Vagina (tissue), 2 donors: ENCODE data around the gene ZMIZ1. TPM values are rescaled to one million over a fixed set of nuclear protein-coding genes. Genes with fewer than 3 reads are reported as not detected.

Experiments
- DNase-seq, 2 donors: peaks; one replicate each; pipeline ENCODE4 v3.0.0-alpha.2; 2017; ENCODE audit errors: extremely low spot score in 2 of 2
- H3K27ac ChIP-seq: fragments of 200-600 bp; sonication (generic); one replicate; pipeline ENCODE4 v1.5.1; 2019
- H3K27me3 ChIP-seq: fragments of 200-600 bp; sonication (generic); one replicate; pipeline ENCODE4 v1.5.1; 2019
- H3K36me3 ChIP-seq, 2 donors: fragments of 200-600 bp; sonication (generic); one replicate each; pipeline ENCODE4 v1.5.1; 2017 to 2019
- H3K4me1 ChIP-seq: fragments of 200-600 bp; sonication (generic); one replicate; pipeline ENCODE4 v1.5.1; 2019
- H3K4me3 ChIP-seq, 2 donors: fragments of 200-600 bp; sonication (generic); 1 replicate in 1 of 2; 2 replicates in 1 of 2; pipeline ENCODE4 v1.5.1; 2016 to 2019
- H3K9me3 ChIP-seq: fragments of 200-600 bp; sonication (generic); one replicate; pipeline ENCODE4 v1.5.1; 2019
- CTCF ChIP-seq, 3 experiments: fragments of 450-650 bp in 2 of 3; fragments of 200-600 bp in 1 of 3; sonication (generic) in 1 of 3; IDR thresholded peaks; one replicate each; pipeline ENCODE4 v1.5.1; 2017 to 2019; ENCODE audit warnings: antibody characterized with exemption in 3 of 3, mild to moderate bottlenecking in 2 of 3, moderate library complexity in 2 of 3
- POLR2A ChIP-seq, 2 donors: fragments of 450-650 bp; IDR thresholded peaks; one replicate each; pipeline ENCODE4 v1.6.1; 2017; ENCODE audit warnings: antibody characterized with exemption in 2 of 2, mild to moderate bottlenecking in 2 of 2, moderate library complexity in 2 of 2
- POLR2AphosphoS5 ChIP-seq, 2 donors: sonication (generic); formaldehyde crosslinking; IDR thresholded peaks; one replicate each; pipeline ENCODE4 v1.9.0; 2017; ENCODE audit warnings: antibody characterized with exemption in 2 of 2, mild to moderate bottlenecking in 2 of 2, low read depth in 1 of 2; ENCODE audit not compliant: insufficient read depth in 1 of 2
- intact Hi-C: fragments of 100-400 bp; cut with DNase I; formaldehyde crosslinking; loops from one replicate; pipeline ENCODE4 v1.15.1; 2023
- total RNA-seq: library from RNA; depleted of rRNA; stranded (reverse); fragments of >200 nt; gene quantifications from one replicate; pipeline ENCODE4 v1.2.3, GENCODE V29; 2016

ZMIZ1 gene
- total RNA-seq, 1 donor from 2014 or later: 61.4 TPM

GRCh38 chr10:79021948-79022499, 46.7 kb upstream of the ZMIZ1 start:
- TF ChIP-seq POLR2A (IDR thresholded peaks at IDR 0.05) (no peak), POLR2AphosphoS5 (IDR thresholded peaks at IDR 0.05; ENCODE audit: insufficient read depth in 1 of 2, low read depth in 1 of 2) (no peak), CTCF (IDR thresholded peaks at IDR 0.05) (no peak)
- intact Hi-C loops: no loop called here
- H3K36me3 ChIP-seq: no peaks in the 10 kb centered on the region
- no peak overlapping the region for H3K27ac ChIP-seq
- no peak for DNase-seq
- H3K4me1 ChIP-seq: peaks cover 27% of the 10 kb centered on the region
- no peaks in the 10 kb centered on the region for H3K9me3 ChIP-seq
- H3K4me3 ChIP-seq: no peak overlapping the region
- no peaks in the 10 kb centered on the region for H3K27me3 ChIP-seq

DNA sequence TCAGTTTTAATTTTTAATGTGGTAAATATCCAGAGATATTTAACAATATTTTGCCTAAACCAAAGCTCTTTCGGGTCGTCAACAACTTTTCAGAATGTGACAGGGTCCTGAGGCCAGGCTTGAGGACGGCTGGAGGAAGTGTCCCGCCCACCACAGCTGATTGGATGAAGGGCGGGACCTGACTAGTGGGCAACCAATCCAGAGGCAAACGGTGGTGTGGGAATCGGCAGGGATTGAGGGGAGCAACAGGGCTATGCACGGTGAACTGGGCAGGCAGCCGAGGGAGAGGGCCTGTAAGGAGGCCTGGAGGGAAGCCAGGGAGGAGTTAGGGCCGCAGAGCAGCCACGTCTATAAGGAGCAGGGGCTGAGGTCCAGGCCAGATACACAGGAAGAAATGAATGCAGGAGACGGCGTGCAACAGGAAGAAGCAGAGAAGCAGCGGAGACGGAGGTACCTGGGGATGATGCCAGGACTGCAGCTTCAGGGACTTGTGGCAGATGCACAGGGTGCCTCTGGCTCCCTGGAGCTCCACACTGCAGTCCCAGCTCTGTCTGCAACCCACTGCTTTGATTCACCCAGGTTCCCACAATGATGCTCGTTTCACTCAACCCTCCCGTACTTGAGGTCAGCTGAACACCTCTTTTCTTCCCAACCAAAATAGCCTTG, 46.1 kb upstream of the ZMIZ1 start:
- no peaks in the 10 kb centered on the region for H3K9me3 ChIP-seq
- no peak overlapping the region for H3K4me3 ChIP-seq
- intact Hi-C loops: no loop called here
- no peaks in the 10 kb centered on the region for H3K27me3 ChIP-seq
- peaks cover 27% of the 10 kb centered on the region for H3K4me1 ChIP-seq
- DNase-seq: no peak
- no peak for TF ChIP-seq POLR2AphosphoS5 (IDR thresholded peaks at IDR 0.05; ENCODE audit: insufficient read depth in 1 of 2, low read depth in 1 of 2)
- TF ChIP-seq CTCF (IDR thresholded peaks at IDR 0.05): no peak
- no peak for TF ChIP-seq POLR2A (IDR thresholded peaks at IDR 0.05)
- H3K27ac ChIP-seq: no peak overlapping the region
- no peaks in the 10 kb centered on the region for H3K36me3 ChIP-seq

DNA sequence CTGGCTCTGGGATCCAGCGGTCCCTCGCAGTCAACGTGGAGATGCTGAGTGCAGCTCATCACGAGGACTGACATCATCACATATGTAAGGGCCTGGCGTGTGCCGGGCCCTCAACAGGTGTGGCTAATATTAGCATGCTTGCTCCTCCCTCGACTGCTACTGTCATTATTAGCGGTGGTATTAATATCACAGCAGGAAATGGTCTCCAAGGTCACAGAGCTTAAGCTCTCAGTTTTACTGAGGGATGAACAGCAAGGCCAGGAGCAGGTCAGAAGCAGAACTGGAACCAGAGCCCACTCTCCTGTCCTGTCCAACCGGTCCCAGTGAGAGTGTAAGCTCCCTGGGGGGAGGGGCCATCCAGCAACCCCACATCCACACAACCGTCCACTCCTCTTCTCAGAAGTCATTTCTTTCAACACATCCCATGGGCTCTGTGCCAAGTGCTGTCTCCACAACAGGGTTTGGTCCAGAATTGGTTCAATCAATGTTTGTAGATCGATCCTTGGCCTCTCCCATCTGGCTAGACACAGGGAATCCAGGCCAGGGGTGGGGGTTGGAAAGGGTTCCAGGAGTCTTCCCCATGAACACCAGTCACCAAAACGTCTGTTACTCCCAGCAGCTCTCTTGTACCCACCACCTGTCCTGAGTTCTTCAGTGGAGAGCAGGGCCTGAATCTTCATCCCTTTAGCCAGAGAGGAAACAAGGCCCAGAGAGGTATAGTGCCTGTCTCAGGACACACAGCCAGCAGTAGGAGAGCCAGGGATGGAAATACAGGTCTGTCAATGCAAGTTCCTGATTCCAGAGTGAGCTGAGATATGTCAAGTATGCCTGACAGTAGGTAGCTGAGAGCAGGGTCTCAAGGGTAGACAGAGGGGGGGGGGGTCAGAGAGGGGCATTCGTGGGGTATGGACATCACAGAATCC, 45.3 kb upstream of the ZMIZ1 start:
- intact Hi-C loops: no loop called here

DNA sequence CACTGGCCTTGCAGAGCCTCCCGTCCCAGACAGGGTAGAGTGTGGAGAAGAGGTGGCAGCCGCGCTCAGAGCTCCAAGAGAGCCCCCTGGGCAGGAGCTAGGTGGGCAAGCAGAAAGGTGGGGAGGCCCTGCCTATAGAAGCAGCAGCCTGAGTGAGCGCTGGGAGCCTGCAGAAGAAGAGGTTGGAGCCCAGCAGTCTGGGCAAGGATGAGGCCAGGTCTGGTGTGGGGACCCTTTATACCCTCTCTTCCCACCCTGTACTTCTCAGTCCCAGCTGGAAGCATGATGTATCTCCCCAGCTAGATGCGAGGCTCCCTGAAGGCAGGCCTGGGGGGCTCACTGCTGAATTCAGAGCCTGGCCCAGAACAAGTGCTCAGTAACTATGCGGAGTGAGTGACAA, 44.5 kb upstream of the ZMIZ1 start:
- Histone ChIP-seq H3K9me3 (no peaks in the 10 kb centered on the region), H3K4me1 (peaks cover 15% of the 10 kb centered on the region), H3K36me3 (no peaks in the 10 kb centered on the region), H3K27me3 (no peaks in the 10 kb centered on the region), H3K27ac (no peak overlapping the region), H3K4me3 (no peak overlapping the region)
- TF ChIP-seq POLR2AphosphoS5 (IDR thresholded peaks at IDR 0.05; ENCODE audit: insufficient read depth in 1 of 2, low read depth in 1 of 2) (no peak), CTCF (IDR thresholded peaks at IDR 0.05) (no peak), POLR2A (IDR thresholded peaks at IDR 0.05) (no peak)
- intact Hi-C loops: no loop called here
- no peak for DNase-seq

More for the DNA sequence above, 45.3 kb upstream of the ZMIZ1 start:
- Histone ChIP-seq H3K4me3 (no peak overlapping the region), H3K36me3 (no peaks in the 10 kb centered on the region), H3K4me1 (peaks cover 23% of the 10 kb centered on the region), H3K27me3 (no peaks in the 10 kb centered on the region), H3K9me3 (no peaks in the 10 kb centered on the region), H3K27ac (no peak overlapping the region)
- no peak for DNase-seq
- TF ChIP-seq POLR2A (IDR thresholded peaks at IDR 0.05): no peak
- TF ChIP-seq POLR2AphosphoS5 (IDR thresholded peaks at IDR 0.05; ENCODE audit: insufficient read depth in 1 of 2, low read depth in 1 of 2): no peak
- no peak for TF ChIP-seq CTCF (IDR thresholded peaks at IDR 0.05)
